Large intestine (tissue), 3 donors: ENCODE results near the gene TMEM218. TPM values are rescaled to one million over a fixed set of nuclear protein-coding genes. Genes with fewer than 3 reads are reported as not detected.

Source experiments
- DNase-seq, 2 donors: peaks; one replicate each; pipeline versions ENCODE4 v3.0.0 to v3.0.0-alpha.2; 2013
- H3K27ac ChIP-seq: one replicate; pipeline ENCODE4 v1.5.1; 2013; ENCODE audit warnings: low read length
- H3K27me3 ChIP-seq: 2 replicates; pipeline ENCODE4 v1.6.1; 2013; ENCODE audit warnings: low read length; ENCODE audit not compliant: control insufficient read depth, insufficient read depth
- H3K36me3 ChIP-seq: 2 replicates; pipeline ENCODE4 v1.6.1; 2013; ENCODE audit warnings: low read length; ENCODE audit not compliant: control insufficient read depth, insufficient read depth
- H3K4me1 ChIP-seq: one replicate; pipeline ENCODE4 v1.6.1; 2013; ENCODE audit warnings: low read length; ENCODE audit not compliant: control insufficient read depth, insufficient read depth
- H3K4me3 ChIP-seq: one replicate; pipeline ENCODE4 v1.5.1; 2013; ENCODE audit warnings: low read length
- H3K9me3 ChIP-seq: one replicate; pipeline ENCODE4 v1.6.1; 2013; ENCODE audit warnings: mild to moderate bottlenecking, low read depth, low read length, moderate library complexity; ENCODE audit not compliant: control insufficient read depth
- WGBS: methylation state at CpG from one replicate; pipeline ENCODE4 v1.1.5; 2013; ENCODE audit warnings: low lambda C conversion rate; ENCODE audit not compliant: insufficient coverage; 5-methylcytosine and 5-hydroxymethylcytosine counted together
- polyA plus RNA-seq: library from polyadenylated mRNA; unstranded; fragments of 120-200 nt; gene quantifications from one replicate; pipeline ENCODE4 v1.2.1, GENCODE V29; 2013

Gene TMEM218
- polyA plus RNA-seq, 1 donor: 29.1 TPM

- no peak overlapping the region for H3K27ac ChIP-seq
- no peaks in the 10 kb centered on the region for H3K36me3 ChIP-seq
- H3K9me3 ChIP-seq: no peaks in the 10 kb centered on the region
- no peaks in the 10 kb centered on the region for H3K4me1 ChIP-seq
- peaks cover 7% of the 10 kb centered on the region for H3K27me3 ChIP-seq
- no CpG with 5 or more reads among the region's 1 CpG for WGBS
- DNase-seq: no peak
- no peak overlapping the region for H3K4me3 ChIP-seq
Observed at GRCh38 chr11:125132071-125132470, 20.6 kb upstream of the TMEM218 start.

GRCh38 chr11:125129316-125129993 lies 18.0 kb upstream of the TMEM218 start:
- WGBS: 78% methylated on average over 6 of the region's 22 CpGs
- Histone ChIP-seq H3K27me3 (peaks cover 16% of the 10 kb centered on the region), H3K36me3 (no peaks in the 10 kb centered on the region), H3K4me1 (no peaks in the 10 kb centered on the region), H3K9me3 (no peaks in the 10 kb centered on the region), H3K27ac (no peak overlapping the region), H3K4me3 (no peak overlapping the region)
- no peak for DNase-seq

DNA sequence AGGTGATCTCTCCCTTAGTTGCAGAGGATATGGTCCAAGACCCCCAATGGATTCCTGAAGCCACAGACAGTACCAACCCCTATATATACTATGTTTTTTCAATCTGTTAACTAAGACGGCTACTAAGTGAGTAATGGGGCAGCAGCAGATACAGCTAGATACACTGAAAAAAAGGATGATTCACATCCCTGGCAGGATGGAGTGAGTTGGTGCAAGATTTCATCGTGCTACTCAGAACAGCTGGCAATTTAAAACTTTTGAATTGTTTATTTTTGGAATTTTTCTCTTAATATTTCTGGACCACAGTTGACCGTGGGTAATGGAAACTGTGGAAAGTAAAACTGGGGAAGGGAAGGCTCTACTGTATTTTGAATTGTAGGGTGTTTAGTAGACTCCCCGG lies 17.0 kb upstream of the TMEM218 start:
- Histone ChIP-seq H3K9me3 (no peaks in the 10 kb centered on the region), H3K4me3 (no peak overlapping the region), H3K4me1 (no peaks in the 10 kb centered on the region), H3K36me3 (no peaks in the 10 kb centered on the region), H3K27ac (no peak overlapping the region), H3K27me3 (peaks cover 16% of the 10 kb centered on the region)
- WGBS: 43% methylated on average over 1 of the region's 4 CpGs
- no peak for DNase-seq

- no peaks in the 10 kb centered on the region for H3K9me3 ChIP-seq
- no peaks in the 10 kb centered on the region for H3K4me1 ChIP-seq
- no peaks in the 10 kb centered on the region for H3K36me3 ChIP-seq
- no peak for DNase-seq
- no peak overlapping the region for H3K27ac ChIP-seq
- H3K27me3 ChIP-seq: peaks cover 20% of the 10 kb centered on the region
- WGBS: no CpG with 5 or more reads among the region's 4 CpGs
- H3K4me3 ChIP-seq: no peak overlapping the region
Observed at GRCh38 chr11:125124618-125124992, 13.2 kb upstream of the TMEM218 start.

GRCh38 chr11:125123947-125124617 lies 12.7 kb upstream of the TMEM218 start:
- peak; percentile 25 to 51 for DNase-seq
- Histone ChIP-seq H3K27ac (no peak overlapping the region), H3K4me3 (no peak overlapping the region), H3K4me1 (no peaks in the 10 kb centered on the region), H3K36me3 (no peaks in the 10 kb centered on the region), H3K27me3 (peaks cover 22% of the 10 kb centered on the region), H3K9me3 (no peaks in the 10 kb centered on the region)
- no CpG with 5 or more reads among the region's 10 CpGs for WGBS

DNA sequence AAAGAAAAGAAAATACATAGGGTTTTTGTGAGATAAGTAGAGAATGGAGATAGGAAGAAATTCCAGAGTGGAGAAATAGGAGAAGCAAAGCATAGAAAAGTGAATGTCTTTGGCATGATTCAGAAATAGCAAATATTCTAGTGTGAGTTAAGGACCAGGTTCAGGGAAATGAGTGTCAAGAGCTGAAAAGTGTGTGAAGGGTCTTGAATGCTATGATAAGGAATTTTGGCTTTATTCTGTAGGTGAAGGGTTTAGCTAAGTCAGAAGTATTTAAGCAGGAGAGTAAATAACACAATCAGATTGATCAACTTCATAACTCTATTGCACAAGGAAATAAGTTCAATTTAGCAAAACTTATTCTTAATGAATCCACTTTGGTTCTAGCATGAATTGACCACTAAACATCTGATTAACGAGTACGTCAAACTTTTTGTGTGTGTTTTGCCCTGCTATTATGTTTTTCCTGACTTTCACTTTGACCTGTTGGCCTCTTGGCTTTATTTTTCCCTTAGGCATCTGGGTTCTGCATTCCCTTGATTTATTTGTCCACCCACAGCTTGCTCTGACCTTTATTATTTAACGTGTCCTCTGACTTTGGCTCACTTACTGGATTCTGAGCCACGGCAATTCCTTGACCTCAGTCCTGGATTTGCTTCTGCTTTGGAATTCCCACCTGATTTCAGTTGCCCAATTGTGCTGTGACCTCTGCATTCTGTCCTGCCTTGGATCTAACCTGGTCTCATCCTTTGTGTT lies 11.9 kb upstream of the TMEM218 start:
- Histone ChIP-seq H3K9me3 (no peaks in the 10 kb centered on the region), H3K36me3 (no peaks in the 10 kb centered on the region), H3K27ac (no peak overlapping the region), H3K27me3 (peaks cover 22% of the 10 kb centered on the region), H3K4me1 (no peaks in the 10 kb centered on the region), H3K4me3 (no peak overlapping the region)
- no peak for DNase-seq
- WGBS: no CpG with 5 or more reads among the region's 4 CpGs

DNA sequence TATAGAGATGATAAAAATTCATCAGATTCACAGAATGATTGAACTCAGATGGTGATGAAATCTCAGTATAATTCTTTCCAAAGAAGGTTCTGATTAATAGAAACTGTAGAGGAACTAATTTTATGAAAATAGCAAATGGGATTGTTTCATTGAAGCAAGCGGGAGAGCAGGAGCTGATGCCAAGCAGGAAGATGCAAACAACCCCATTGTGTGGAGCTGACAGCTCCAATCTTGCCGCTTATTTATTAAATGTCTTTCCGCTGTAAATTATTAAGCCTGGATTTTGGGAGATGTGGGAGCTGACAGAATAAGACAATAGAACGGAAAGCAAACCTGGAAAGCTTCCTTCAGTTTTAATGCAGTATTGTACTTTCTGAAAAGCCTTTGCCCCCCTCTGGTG lies 6.0 kb upstream of the TMEM218 start:
- no peaks in the 10 kb centered on the region for H3K4me1 ChIP-seq
- no peak overlapping the region for H3K4me3 ChIP-seq
- WGBS: 20% methylated on average over 1 of the region's 4 CpGs
- no peak for DNase-seq
- H3K27ac ChIP-seq: no peak overlapping the region
- no peaks in the 10 kb centered on the region for H3K9me3 ChIP-seq
- H3K27me3 ChIP-seq: peaks cover 12% of the 10 kb centered on the region
- no peaks in the 10 kb centered on the region for H3K36me3 ChIP-seq

GRCh38 chr11:125114518-125114917 lies 3.1 kb upstream of the TMEM218 start:
- H3K27ac ChIP-seq: no peak overlapping the region
- H3K9me3 ChIP-seq: no peaks in the 10 kb centered on the region
- no CpG with 5 or more reads among the region's 8 CpGs for WGBS
- no peaks in the 10 kb centered on the region for H3K36me3 ChIP-seq
- peaks cover 8% of the 10 kb centered on the region for H3K27me3 ChIP-seq
- no peak for DNase-seq
- no peak overlapping the region for H3K4me3 ChIP-seq
- H3K4me1 ChIP-seq: peaks cover 7% of the 10 kb centered on the region

DNA sequence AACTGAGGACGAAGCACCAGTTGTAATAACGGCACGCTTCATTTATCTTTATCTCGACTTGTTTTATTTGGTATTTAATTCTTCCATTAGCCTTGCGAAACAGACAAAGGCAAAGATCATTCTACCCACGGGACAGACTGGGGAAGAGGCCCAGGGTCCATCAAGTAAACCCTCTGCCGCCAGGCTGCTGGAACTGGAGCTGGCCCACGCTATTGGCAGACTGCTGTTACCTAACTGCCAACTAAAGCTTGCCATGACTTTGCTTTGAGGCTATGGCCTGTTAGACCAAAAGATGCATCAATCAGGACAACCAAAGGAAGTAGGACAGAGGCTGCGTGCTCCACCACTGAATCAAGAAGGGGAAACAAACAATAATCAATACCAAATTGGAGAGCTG lies 780 bp upstream of the TMEM218 start:
- peaks cover 7% of the 10 kb centered on the region for H3K4me1 ChIP-seq
- H3K27ac ChIP-seq: peak overlapping the region; percentile 33
- DNase-seq: no peak
- no peaks in the 10 kb centered on the region for H3K9me3 ChIP-seq
- no peaks in the 10 kb centered on the region for H3K27me3 ChIP-seq
- WGBS: 42% methylated on average over 4 of the region's 9 CpGs
- H3K36me3 ChIP-seq: no peaks in the 10 kb centered on the region
- H3K4me3 ChIP-seq: peak overlapping the region; percentile 25

DNA sequence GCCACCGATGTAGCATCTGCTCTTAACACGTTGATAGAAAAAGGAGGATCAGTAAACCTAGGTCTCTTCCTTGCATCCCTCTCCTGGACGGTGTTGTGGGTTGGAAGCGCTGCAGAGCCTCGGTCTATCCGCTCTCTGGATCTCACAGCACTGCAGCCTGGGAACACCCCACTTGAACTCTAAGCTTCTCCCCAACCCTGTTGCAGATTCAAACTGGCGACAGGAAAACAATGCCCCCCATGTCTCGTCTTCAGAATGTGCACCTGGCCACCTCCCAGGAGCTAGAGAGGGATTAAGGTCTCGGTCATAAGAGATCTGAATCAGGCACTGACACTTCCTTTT lies 454 bp downstream of the TMEM218 start:
- Histone ChIP-seq H3K27me3 (no peaks in the 10 kb centered on the region), H3K4me1 (peaks cover 7% of the 10 kb centered on the region), H3K27ac (peak overlapping the region; percentile 75), H3K36me3 (no peaks in the 10 kb centered on the region), H3K4me3 (peak overlapping the region; percentile 73), H3K9me3 (no peaks in the 10 kb centered on the region)
- WGBS: no CpG with 5 or more reads among the region's 9 CpGs
- DNase-seq: peak in 1 of 2 donors; percentile 17
